Kidney epithelial cell (primary cell): ENCODE data around the gene TBC1D2. TPM values are rescaled to one million over a fixed set of nuclear protein-coding genes. Genes with fewer than 3 reads are reported as not detected.

Source experiments
- DNase-seq: peaks from one replicate; pipeline ENCODE4 v3.0.0-alpha.2; 2010; ENCODE audit warnings: low read depth
- H3K27me3 ChIP-seq: 2 replicates; pipeline ENCODE4 v1.6.0; 2011; ENCODE audit warnings: low read length; ENCODE audit not compliant: control insufficient read depth, insufficient read depth
- H3K36me3 ChIP-seq: 2 replicates; pipeline ENCODE4 v1.5.1; 2011; ENCODE audit warnings: low read length; ENCODE audit not compliant: control insufficient read depth, insufficient read depth
- H3K4me3 ChIP-seq: 2 replicates; pipeline ENCODE4 v1.5.1; 2011; ENCODE audit warnings: low read depth, mild to moderate bottlenecking, control low read depth, low read length
- CTCF ChIP-seq: IDR thresholded peaks from 2 replicates; pipeline ENCODE4 v1.5.1; 2011; ENCODE audit warnings: mild to moderate bottlenecking, moderate library complexity, low read length, control low read depth, inconsistent platforms; ENCODE audit not compliant: insufficient read depth, poor library complexity, severe bottlenecking
- total RNA-seq: library from RNA; depleted of rRNA; stranded (reverse); fragments of >200 nt; gene quantifications from 2 replicates; pipeline ENCODE4 v1.2.3, GENCODE V29; 2015

Gene TBC1D2
- total RNA-seq, 1 donor from 2014 or later: 21.4 TPM

GRCh38 chr9:98171176-98171925, 84.1 kb downstream of the TBC1D2 start:
- no peak for DNase-seq
- H3K4me3 ChIP-seq: no peak overlapping the region
- no peak for TF ChIP-seq CTCF
- H3K36me3 ChIP-seq: no peaks in the 10 kb centered on the region
- H3K27me3 ChIP-seq: no peaks in the 10 kb centered on the region

GRCh38 chr9:98168941-98169488, 86.4 kb downstream of the TBC1D2 start:
- TF ChIP-seq CTCF: no peak
- Histone ChIP-seq H3K27me3 (no peaks in the 10 kb centered on the region), H3K4me3 (no peak overlapping the region), H3K36me3 (no peaks in the 10 kb centered on the region)
- no peak for DNase-seq

GRCh38 chr9:98168153-98168780, 87.2 kb downstream of the TBC1D2 start:
- Histone ChIP-seq H3K27me3 (no peaks in the 10 kb centered on the region), H3K4me3 (no peak overlapping the region), H3K36me3 (no peaks in the 10 kb centered on the region)
- DNase-seq: no peak
- TF ChIP-seq CTCF: no peak

DNA sequence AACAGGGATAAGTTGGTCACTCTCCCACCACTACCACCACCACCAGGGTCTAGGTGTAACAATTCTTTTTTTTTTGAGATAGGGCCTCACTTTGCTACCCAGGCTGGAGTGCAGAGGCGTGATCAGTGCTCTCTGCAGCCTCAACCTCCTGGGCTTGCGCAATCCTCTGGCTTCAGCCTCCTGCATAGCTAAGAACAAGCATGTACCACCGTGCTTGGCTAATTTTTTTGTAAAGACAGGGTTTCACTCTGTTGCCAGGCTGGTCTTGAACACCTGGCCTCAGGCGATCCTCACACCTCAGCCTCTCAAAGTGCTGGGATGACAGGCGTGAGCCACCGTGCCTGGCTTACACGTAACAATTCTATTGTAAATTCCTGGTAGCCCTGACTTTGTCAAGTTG, 90.5 kb downstream of the TBC1D2 start:
- H3K36me3 ChIP-seq: no peaks in the 10 kb centered on the region
- no peak for DNase-seq
- H3K4me3 ChIP-seq: no peak overlapping the region
- TF ChIP-seq CTCF: no peak
- no peaks in the 10 kb centered on the region for H3K27me3 ChIP-seq

GRCh38 chr9:98162613-98163012, 92.8 kb downstream of the TBC1D2 start:
- DNase-seq: no peak
- no peaks in the 10 kb centered on the region for H3K27me3 ChIP-seq
- H3K4me3 ChIP-seq: no peak overlapping the region
- TF ChIP-seq CTCF: no peak
- H3K36me3 ChIP-seq: no peaks in the 10 kb centered on the region
